ENCODE results near the gene CACYBP.

CACYBP gene

GRCh38 chr1:174971466-174971865 lies 28.3 kb upstream of the CACYBP start:
- DNase-seq (ENCODE audit: extremely low spot score, insufficient read length, low read depth) (no peak), FAIRE-seq (no peak)

- no peak for DNase-seq (ENCODE audit: extremely low spot score, insufficient read length, low read depth)
- FAIRE-seq: peak; percentile 38
Measured at GRCh38 chr1:174971902-174972301, 27.8 kb upstream of the CACYBP start.

- DNase-seq (ENCODE audit: extremely low spot score, insufficient read length, low read depth) (no peak), FAIRE-seq (no peak)
Measured at GRCh38 chr1:174974711-174975119, 25.0 kb upstream of the CACYBP start.

GRCh38 chr1:174975764-174976163 lies 24.0 kb upstream of the CACYBP start:
- no peak for DNase-seq (ENCODE audit: extremely low spot score, insufficient read length, low read depth)
- no peak for FAIRE-seq

- no peak for FAIRE-seq
- no peak for DNase-seq (ENCODE audit: extremely low spot score, insufficient read length, low read depth)
Measured at GRCh38 chr1:174976436-174977108, 23.2 kb upstream of the CACYBP start.

GRCh38 chr1:174982971-174983689 lies 16.6 kb upstream of the CACYBP start:
- DNase-seq (ENCODE audit: extremely low spot score, insufficient read length, low read depth): no peak
- peak; percentile 15 for FAIRE-seq

- FAIRE-seq: no peak
- DNase-seq (ENCODE audit: extremely low spot score, insufficient read length, low read depth): no peak
Measured at GRCh38 chr1:174984952-174985351, 14.8 kb upstream of the CACYBP start.

- FAIRE-seq: peak; percentile 12
- DNase-seq (ENCODE audit: extremely low spot score, insufficient read length, low read depth): no peak
Measured at GRCh38 chr1:174988539-174988938, 11.2 kb upstream of the CACYBP start.

GRCh38 chr1:174988986-174989385 lies 10.8 kb upstream of the CACYBP start:
- FAIRE-seq (no peak), DNase-seq (ENCODE audit: extremely low spot score, insufficient read length, low read depth) (no peak)

GRCh38 chr1:174989536-174990220 lies 10.1 kb upstream of the CACYBP start:
- DNase-seq (ENCODE audit: extremely low spot score, insufficient read length, low read depth): no peak
- FAIRE-seq: no peak

GRCh38 chr1:174990382-174990999 lies 9.3 kb upstream of the CACYBP start:
- FAIRE-seq (peak; percentile 47), DNase-seq (ENCODE audit: extremely low spot score, insufficient read length, low read depth) (peak; percentile 5)

- FAIRE-seq: no peak
- DNase-seq (ENCODE audit: extremely low spot score, insufficient read length, low read depth): no peak
Measured at GRCh38 chr1:174991473-174991872, 8.3 kb upstream of the CACYBP start.

- no peak for DNase-seq (ENCODE audit: extremely low spot score, insufficient read length, low read depth)
- FAIRE-seq: no peak
Measured at GRCh38 chr1:174995121-174995520, 4.6 kb upstream of the CACYBP start.

GRCh38 chr1:174995916-174996315 lies 3.8 kb upstream of the CACYBP start:
- FAIRE-seq (no peak), DNase-seq (ENCODE audit: extremely low spot score, insufficient read length, low read depth) (no peak)

- no peak for FAIRE-seq
- no peak for DNase-seq (ENCODE audit: extremely low spot score, insufficient read length, low read depth)
Measured at GRCh38 chr1:174996476-174996875, 3.3 kb upstream of the CACYBP start.

GRCh38 chr1:174997041-174997440 lies 2.7 kb upstream of the CACYBP start:
- FAIRE-seq (no peak), DNase-seq (ENCODE audit: extremely low spot score, insufficient read length, low read depth) (no peak)

- DNase-seq (ENCODE audit: extremely low spot score, insufficient read length, low read depth) (no peak), FAIRE-seq (peak; percentile 71)
Measured at GRCh38 chr1:174998569-174999215, 1.1 kb upstream of the CACYBP start.

- DNase-seq (ENCODE audit: extremely low spot score, insufficient read length, low read depth) (peak; percentile 86), FAIRE-seq (peak; percentile 98)
Measured at GRCh38 chr1:174999216-174999935, 371 bp upstream of the CACYBP start.

GRCh38 chr1:175000697-175001187 lies 995 bp downstream of the CACYBP start:
- DNase-seq (ENCODE audit: extremely low spot score, insufficient read length, low read depth) (no peak), FAIRE-seq (peak; percentile 65)
